Measurements from ENCODE around the gene DUSP7.

Gene DUSP7

GRCh38 chr3:52041118-52041731 is 15.1 kb downstream of the DUSP7 start:
- TF ChIP-seq CTCF (IDR thresholded peaks at IDR 0.05; ENCODE audit: extremely low read depth, missing control alignments), result no peak
- DNase-seq (ENCODE audit: low spot score), result no peak

GRCh38 chr3:52040600-52040999 is 15.8 kb downstream of the DUSP7 start:
- DNase-seq (ENCODE audit: low spot score), result no peak
- no peak for TF ChIP-seq CTCF (IDR thresholded peaks at IDR 0.05; ENCODE audit: extremely low read depth, missing control alignments)

- DNase-seq (ENCODE audit: low spot score), result no peak
- no peak for TF ChIP-seq CTCF (IDR thresholded peaks at IDR 0.05; ENCODE audit: extremely low read depth, missing control alignments)
These were observed 16.5 kb downstream of the DUSP7 start for GRCh38 chr3:52039846-52040245.

GRCh38 chr3:52039426-52039825 is 16.9 kb downstream of the DUSP7 start:
- DNase-seq (ENCODE audit: low spot score), result no peak

GRCh38 chr3:52038227-52038626 is 18.1 kb downstream of the DUSP7 start:
- TF ChIP-seq CTCF (IDR thresholded peaks at IDR 0.05; ENCODE audit: extremely low read depth, missing control alignments), result no peak
- no peak for DNase-seq (ENCODE audit: low spot score)

More at GRCh38 chr3:52039426-52039825, 16.9 kb downstream of the DUSP7 start:
- TF ChIP-seq CTCF (IDR thresholded peaks at IDR 0.05; ENCODE audit: extremely low read depth, missing control alignments), result no peak

- no peak for TF ChIP-seq CTCF (IDR thresholded peaks at IDR 0.05; ENCODE audit: extremely low read depth, missing control alignments)
- DNase-seq (ENCODE audit: low spot score), result no peak
These were observed 19.1 kb downstream of the DUSP7 start for GRCh38 chr3:52037291-52037690.

GRCh38 chr3:52036829-52037228 is 19.5 kb downstream of the DUSP7 start:
- TF ChIP-seq CTCF (IDR thresholded peaks at IDR 0.05; ENCODE audit: extremely low read depth, missing control alignments), result no peak
- no peak for DNase-seq (ENCODE audit: low spot score)

Measured in GM20000 (cell line).